Measurements from ENCODE around the gene ARHGAP26. TPM values are rescaled to one million over a fixed set of nuclear protein-coding genes. Genes with fewer than 3 reads are reported as not detected.

ARHGAP26 gene
- total RNA-seq, 1 experiment from 2014 or later, result 34.5 TPM

DNA sequence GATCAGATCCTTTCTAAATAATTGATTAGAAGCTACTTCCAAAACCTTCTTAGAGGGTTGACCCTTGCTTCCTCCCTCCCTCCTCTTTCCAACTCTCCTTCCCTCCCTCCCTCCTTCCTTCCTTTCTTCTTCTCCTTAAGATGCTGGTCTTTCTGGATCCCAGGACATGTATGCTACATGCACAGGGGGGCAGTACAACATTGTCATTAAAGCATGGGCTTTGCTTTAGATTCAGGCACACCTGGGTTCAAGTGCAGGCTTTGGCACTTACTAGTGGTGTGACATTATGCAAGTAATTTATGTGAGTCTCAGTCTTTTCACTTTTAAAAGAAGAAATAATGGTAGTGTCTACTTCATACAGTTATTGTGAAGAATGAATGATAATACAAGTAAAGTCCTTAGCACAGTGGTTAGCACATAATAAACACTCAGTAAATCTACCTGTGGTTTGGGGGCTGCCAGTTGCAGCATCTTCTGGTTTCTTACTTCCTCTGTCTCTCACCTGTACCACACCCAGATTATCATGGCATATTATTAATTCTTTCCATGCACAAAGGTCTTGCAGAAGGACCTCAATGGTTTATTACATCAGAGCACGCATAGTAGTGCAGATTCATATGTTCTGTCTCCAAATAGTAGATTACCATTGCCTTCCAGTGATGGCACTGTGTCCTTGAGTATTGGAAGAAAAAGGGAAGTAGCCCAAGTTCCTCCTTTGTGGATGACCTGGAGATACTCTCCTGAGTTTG, 154.1 kb downstream of the ARHGAP26 start:
- peak; percentile 46; the same call in 1 of the 2 replicates for ATAC-seq

DNA sequence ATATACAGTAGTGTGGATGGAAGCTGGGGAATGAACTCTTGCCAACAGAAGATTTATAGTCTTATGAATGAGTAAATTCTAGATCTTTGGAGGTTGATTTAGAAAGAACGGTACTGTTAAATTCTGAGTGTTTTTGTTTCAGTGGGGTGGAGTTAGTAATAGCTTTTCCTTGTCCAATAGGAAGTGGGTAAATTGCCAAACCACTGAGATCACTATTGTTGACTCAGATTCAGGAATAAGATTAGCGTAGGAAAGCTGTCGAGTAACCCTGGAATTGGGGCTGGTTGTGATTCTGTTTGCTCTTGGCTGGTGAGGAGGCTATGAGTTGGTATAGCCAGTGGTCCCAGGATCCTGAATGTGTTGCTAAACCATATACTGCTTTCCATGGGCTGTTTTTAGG, 155.6 kb downstream of the ARHGAP26 start:
- no peak overlapping the region for H3K9ac ChIP-seq (ENCODE audit: low read length)
- no peak overlapping the region for H2AFZ ChIP-seq (ENCODE audit: low read depth, low read length, poor library complexity, severe bottlenecking)
- DNase-seq (ENCODE audit: low read depth, low spot score) (no peak), ATAC-seq (no peak)
- no peaks in the 10 kb centered on the region for H3K9me2 ChIP-seq (ENCODE audit: insufficient read depth)
- intact Hi-C loops (cut with micrococcal nuclease), result no loop called here
- ChIA-PET RAD21 (ENCODE audit: low non-redundant PET in 1 of 2, low total read pairs in 2 of 2, uncharacterized antibody in 2 of 2, unreplicated experiment in 2 of 2) (no interaction called here), CTCF (no interaction called here), POLR2A (no interaction called here)
- H3K27me3 ChIP-seq (ENCODE audit: insufficient read depth, low read length), result no peaks in the 10 kb centered on the region
- H3K9me3 ChIP-seq (ENCODE audit: control insufficient read depth in 1 of 2, insufficient read depth in 1 of 2, low read depth in 1 of 2, low read length in 2 of 2), result no peaks in the 10 kb centered on the region
- no peak overlapping the region for H3K4me2 ChIP-seq (ENCODE audit: low read length)
- H3K36me3 ChIP-seq (ENCODE audit: control insufficient read depth in 1 of 2, insufficient read depth in 2 of 2, low read length in 2 of 2), result no peaks in the 10 kb centered on the region
- H4K20me1 ChIP-seq (ENCODE audit: insufficient read depth), result no peaks in the 10 kb centered on the region
- no peaks in the 10 kb centered on the region for H3K79me2 ChIP-seq (ENCODE audit: insufficient read depth, low read length)
- no TSS peak for BruUV-seq (replicated peaks)
- no peaks in the 10 kb centered on the region for H3K4me1 ChIP-seq (ENCODE audit: control insufficient read depth in 1 of 2, insufficient read depth in 2 of 2, low read length in 2 of 2)
- H3K27ac ChIP-seq (ENCODE audit: low read depth, low read length), result no peak overlapping the region
- no peak overlapping the region for H3K4me3 ChIP-seq (replicated peaks in 1 of 2; ENCODE audit: low read depth in 1 of 2, low read length in 2 of 2)
- TF ChIP-seq, protein P1, sequence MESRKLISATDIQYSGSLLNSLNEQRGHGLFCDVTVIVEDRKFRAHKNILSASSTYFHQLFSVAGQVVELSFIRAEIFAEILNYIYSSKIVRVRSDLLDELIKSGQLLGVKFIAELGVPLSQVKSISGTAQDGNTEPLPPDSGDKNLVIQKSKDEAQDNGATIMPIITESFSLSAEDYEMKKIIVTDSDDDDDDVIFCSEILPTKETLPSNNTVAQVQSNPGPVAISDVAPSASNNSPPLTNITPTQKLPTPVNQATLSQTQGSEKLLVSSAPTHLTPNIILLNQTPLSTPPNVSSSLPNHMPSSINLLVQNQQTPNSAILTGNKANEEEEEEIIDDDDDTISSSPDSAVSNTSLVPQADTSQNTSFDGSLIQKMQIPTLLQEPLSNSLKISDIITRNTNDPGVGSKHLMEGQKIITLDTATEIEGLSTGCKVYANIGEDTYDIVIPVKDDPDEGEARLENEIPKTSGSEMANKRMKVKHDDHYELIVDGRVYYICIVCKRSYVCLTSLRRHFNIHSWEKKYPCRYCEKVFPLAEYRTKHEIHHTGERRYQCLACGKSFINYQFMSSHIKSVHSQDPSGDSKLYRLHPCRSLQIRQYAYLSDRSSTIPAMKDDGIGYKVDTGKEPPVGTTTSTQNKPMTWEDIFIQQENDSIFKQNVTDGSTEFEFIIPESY (IDR thresholded peaks at IDR 0.05; ENCODE audit: extremely low read depth, insufficient replicate concordance, low read length), result no peak
- TF ChIP-seq JUND (IDR thresholded peaks at IDR 0.05) (no peak), SP1 (IDR thresholded peaks at IDR 0.05; ENCODE audit: low read depth) (no peak), EGR1 (IDR thresholded peaks at IDR 0.05; ENCODE audit: low read depth) (no peak), POLR2AphosphoS5 (IDR thresholded peaks at IDR 0.05; ENCODE audit: low read depth, low read length) (no peak), CBX3 (IDR thresholded peaks at IDR 0.05; ENCODE audit: low read depth) (no peak)
- TF ChIP-seq, protein P2, sequence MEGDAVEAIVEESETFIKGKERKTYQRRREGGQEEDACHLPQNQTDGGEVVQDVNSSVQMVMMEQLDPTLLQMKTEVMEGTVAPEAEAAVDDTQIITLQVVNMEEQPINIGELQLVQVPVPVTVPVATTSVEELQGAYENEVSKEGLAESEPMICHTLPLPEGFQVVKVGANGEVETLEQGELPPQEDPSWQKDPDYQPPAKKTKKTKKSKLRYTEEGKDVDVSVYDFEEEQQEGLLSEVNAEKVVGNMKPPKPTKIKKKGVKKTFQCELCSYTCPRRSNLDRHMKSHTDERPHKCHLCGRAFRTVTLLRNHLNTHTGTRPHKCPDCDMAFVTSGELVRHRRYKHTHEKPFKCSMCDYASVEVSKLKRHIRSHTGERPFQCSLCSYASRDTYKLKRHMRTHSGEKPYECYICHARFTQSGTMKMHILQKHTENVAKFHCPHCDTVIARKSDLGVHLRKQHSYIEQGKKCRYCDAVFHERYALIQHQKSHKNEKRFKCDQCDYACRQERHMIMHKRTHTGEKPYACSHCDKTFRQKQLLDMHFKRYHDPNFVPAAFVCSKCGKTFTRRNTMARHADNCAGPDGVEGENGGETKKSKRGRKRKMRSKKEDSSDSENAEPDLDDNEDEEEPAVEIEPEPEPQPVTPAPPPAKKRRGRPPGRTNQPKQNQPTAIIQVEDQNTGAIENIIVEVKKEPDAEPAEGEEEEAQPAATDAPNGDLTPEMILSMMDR (IDR thresholded peaks at IDR 0.05 in 2 of 3, conservative IDR thresholded peaks at IDR 0.05 in 1 of 3; ENCODE audit: borderline replicate concordance in 1 of 3, insufficient read depth in 1 of 3, low read depth in 2 of 3, low read length in 2 of 3), result no peak

More for the DNA sequence above, 154.1 kb downstream of the ARHGAP26 start:
- H4K20me1 ChIP-seq (ENCODE audit: insufficient read depth), result no peaks in the 10 kb centered on the region
- no peaks in the 10 kb centered on the region for H3K79me2 ChIP-seq (ENCODE audit: insufficient read depth, low read length)
- CTCF ChIA-PET, result no interaction called here
- intact Hi-C loops (cut with micrococcal nuclease), result loop anchor here (1.0 to 5.0 kb wide), 3 partner anchors 901 to 1258 kb away; no protein-coding TSS in a partner anchor
- H3K36me3 ChIP-seq (ENCODE audit: control insufficient read depth in 1 of 2, insufficient read depth in 2 of 2, low read length in 2 of 2), result no peaks in the 10 kb centered on the region
- no peak overlapping the region for H3K4me3 ChIP-seq (replicated peaks in 1 of 2; ENCODE audit: low read depth in 1 of 2, low read length in 2 of 2)
- H3K9ac ChIP-seq (ENCODE audit: low read length), result no peak overlapping the region
- no TSS peak for BruUV-seq (replicated peaks)
- DNase-seq (ENCODE audit: low read depth, low spot score), result no peak
- H3K9me2 ChIP-seq (ENCODE audit: insufficient read depth), result no peaks in the 10 kb centered on the region
- H3K27me3 ChIP-seq (ENCODE audit: insufficient read depth, low read length), result no peaks in the 10 kb centered on the region
- H3K27ac ChIP-seq (ENCODE audit: low read depth, low read length), result no peak overlapping the region
- no peaks in the 10 kb centered on the region for H3K9me3 ChIP-seq (ENCODE audit: control insufficient read depth in 1 of 2, insufficient read depth in 1 of 2, low read depth in 1 of 2, low read length in 2 of 2)
- no peak overlapping the region for H3K4me2 ChIP-seq (ENCODE audit: low read length)
- no peak overlapping the region for H2AFZ ChIP-seq (ENCODE audit: low read depth, low read length, poor library complexity, severe bottlenecking)
- RAD21 ChIA-PET (ENCODE audit: low non-redundant PET in 1 of 2, low total read pairs in 2 of 2, uncharacterized antibody in 2 of 2, unreplicated experiment in 2 of 2), result interaction anchor here in 1 of 2 experiments (0.7 kb wide), 1 partner anchor 424 kb away, joined by 3 read pairs; no protein-coding TSS in a partner anchor
- TF ChIP-seq RAD21 (IDR thresholded peaks at IDR 0.05; ENCODE audit: low read depth), result peak; percentile 62
- TF ChIP-seq, protein P2 (IDR thresholded peaks at IDR 0.05 in 2 of 3, conservative IDR thresholded peaks at IDR 0.05 in 1 of 3; ENCODE audit: borderline replicate concordance in 1 of 3, insufficient read depth in 1 of 3, low read depth in 2 of 3, low read length in 2 of 3), result peak in 2 of 3 experiments; percentile 30 to 33; a peak in 2 of 6 replicates
- no peak for TF ChIP-seq POLR2AphosphoS5 (IDR thresholded peaks at IDR 0.05; ENCODE audit: low read depth, low read length)
- TF ChIP-seq EGR1 (IDR thresholded peaks at IDR 0.05; ENCODE audit: low read depth), result no peak
- POLR2A ChIA-PET, result no interaction called here
- H3K4me1 ChIP-seq (ENCODE audit: control insufficient read depth in 1 of 2, insufficient read depth in 2 of 2, low read length in 2 of 2), result no peaks in the 10 kb centered on the region
